MCF 10A (cell line): Measurements from ENCODE around the gene CNOT3. TPM values are rescaled to one million over a fixed set of nuclear protein-coding genes. Genes with fewer than 3 reads are reported as not detected.
A peak's percentile ranks its signal among the peaks of the same experiment; 100 is the strongest.

Experiments
- BruUV-seq: library from RNA; stranded (reverse); fragments of 400-500 nt; replicated peaks from 2 replicates; lab custom pipeline; 2021; lab: Mats Ljungman, UMichigan
- CTCF ChIA-PET: fragments of 300-600 bp; sonication (Branson Sonifier 250); formaldehyde crosslinking; extraction: SDS; loops from one replicate; lab custom pipeline; 2021; ENCODE audit warnings: antibody characterized with exemption, inconsistent platforms; lab: Yijun Ruan, JAX
- POLR2A ChIA-PET: fragments of 300-600, 350-650 bp; sonication (Branson Sonifier 250); formaldehyde crosslinking; extraction: SDS; loops from one replicate; lab custom pipeline; 2020; ENCODE audit warnings: antibody characterized with exemption, inconsistent platforms; lab: Yijun Ruan, JAX
- DNase-seq: peaks from one replicate; pipeline ENCODE4 v3.0.0-alpha.2; 2018; ENCODE audit not compliant: unreplicated experiment
- H3K27ac Mint-ChIP-seq: one replicate; pipeline ENCODE4 v1.8.0; 2022; ENCODE audit warnings: mild to moderate bottlenecking, low read depth, mixed read lengths; ENCODE audit not compliant: unreplicated experiment
- H3K27me3 Mint-ChIP-seq: one replicate; pipeline ENCODE4 v1.8.0; 2022; ENCODE audit warnings: mixed read lengths; ENCODE audit not compliant: insufficient read depth, unreplicated experiment
- H3K36me3 Mint-ChIP-seq: one replicate; pipeline ENCODE4 v1.8.0; 2022; ENCODE audit warnings: mild to moderate bottlenecking, moderate library complexity, mixed read lengths; ENCODE audit not compliant: insufficient read depth, unreplicated experiment
- H3K4me1 Mint-ChIP-seq: one replicate; pipeline ENCODE4 v1.8.0; 2022; ENCODE audit warnings: mixed read lengths; ENCODE audit not compliant: insufficient read depth, unreplicated experiment
- H3K4me3 Mint-ChIP-seq: one replicate; pipeline ENCODE4 v1.8.0; 2022; ENCODE audit warnings: mild to moderate bottlenecking, moderate library complexity, mixed read lengths; ENCODE audit not compliant: unreplicated experiment
- H3K9me3 Mint-ChIP-seq: one replicate; pipeline ENCODE4 v1.8.0; 2022; ENCODE audit warnings: mixed read lengths; ENCODE audit not compliant: unreplicated experiment
- CTCF ChIP-seq: fragments of 200-600 bp; IDR thresholded peaks from one replicate; pipeline ENCODE4 v1.8.0; 2022; ENCODE audit warnings: antibody characterized with exemption, mild to moderate bottlenecking; ENCODE audit not compliant: unreplicated experiment
- intact Hi-C: fragments of 100-400 bp; cut with micrococcal nuclease; formaldehyde crosslinking; loops from 2 replicates; pipeline ENCODE4 v1.14.1; 2022
- total RNA-seq: library from RNA; stranded (reverse); gene quantifications from 2 replicates; pipeline ENCODE4 v1.2.3, GENCODE V29; 2022

The CNOT3 gene
- total RNA-seq, 1 experiment from 2014 or later = 80.5 TPM

DNA sequence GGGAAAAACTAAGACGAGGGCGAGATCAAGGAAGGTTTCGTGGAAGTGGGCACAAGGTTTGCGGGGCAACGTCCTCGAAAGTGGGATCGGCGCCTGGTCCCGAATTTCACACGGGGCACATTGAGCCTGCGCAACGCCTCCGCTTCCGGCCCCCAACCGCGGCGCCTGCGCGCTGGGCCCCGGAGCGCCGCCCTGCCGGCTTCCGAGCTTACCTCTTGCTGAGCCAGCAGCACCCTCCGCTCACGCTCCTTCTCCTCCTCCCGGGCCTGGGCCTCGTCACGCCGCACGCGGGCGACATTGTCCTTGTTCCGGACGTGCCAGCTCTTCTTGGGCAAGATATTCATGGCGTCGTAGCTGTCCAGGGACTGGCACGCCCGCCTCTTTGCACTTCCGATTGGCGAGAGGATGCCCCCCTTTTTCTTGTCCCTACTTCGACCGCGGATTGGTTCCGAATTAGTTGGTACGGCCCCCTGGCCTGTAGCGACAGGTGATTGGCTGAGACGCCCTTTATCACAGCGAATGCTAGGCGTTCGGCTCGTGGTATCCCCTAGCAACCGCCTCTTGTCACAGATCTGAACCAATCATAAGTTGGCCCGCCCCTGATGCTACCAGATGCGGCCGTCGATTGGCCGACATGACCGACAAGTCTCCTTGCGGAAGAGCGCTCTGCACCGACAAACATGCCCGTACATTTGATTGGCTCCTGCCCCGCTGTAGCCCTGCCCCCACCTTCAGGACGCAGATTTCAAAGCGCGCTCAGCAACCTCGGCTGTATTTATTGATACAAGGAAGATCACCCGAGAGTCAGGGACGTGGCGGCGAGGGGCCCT is 22.0 kb downstream of the CNOT3 start, which contains the start of gene LENG1:
Gene LENG1, minus strand, starts transcription at position 370 of the 830 bp plus-strand sequence. Its CDS starts 26 bp downstream, at position 344.
- Mint-ChIP-seq H3K27me3 (no peaks in the 10 kb centered on the region), H3K27ac (peak within 1 kb of the TSS; percentile 85), H3K36me3 (peaks cover 35% of the 10 kb centered on the region), H3K9me3 (no peaks in the 10 kb centered on the region), H3K4me1 (peaks cover 22% of the 10 kb centered on the region), H3K4me3 (peak within 1 kb of the TSS; percentile 76)
- intact Hi-C loops = loop anchor here (2.0 to 5.0 kb wide), 2 partner anchors 23 to 43 kb away; partner anchors contain the start of genes CNOT3 and RPS9
- no peak for TF ChIP-seq CTCF
- ChIA-PET POLR2A (interaction anchor here (0.5 to 10.2 kb wide), 16 partner anchors 9 to 1263 kb away, joined by 3 to 110 read pairs (median 6); partner anchors contain the start of genes CNOT3, LENG8, MBOAT7 and PRPF31), CTCF (interaction anchor here (0.6 to 1.8 kb wide), 10 partner anchors 9 to 54 kb away, joined by 3 to 6 read pairs (median 4); no protein-coding TSS in a partner anchor)
- peak; percentile 100 for DNase-seq
- no TSS peak for BruUV-seq

- Mint-ChIP-seq H3K27ac (peak overlapping the region; percentile 85), H3K9me3 (no peaks in the 10 kb centered on the region), H3K4me1 (peaks cover 22% of the 10 kb centered on the region), H3K36me3 (peaks cover 27% of the 10 kb centered on the region), H3K4me3 (peak overlapping the region; percentile 76), H3K27me3 (no peaks in the 10 kb centered on the region)
- POLR2A ChIA-PET = interaction anchor here (0.6 to 10.2 kb wide), 11 partner anchors 10 to 1572 kb away, joined by 3 to 110 read pairs (median 10); partner anchors contain the start of genes CNOT3, LENG8, MBOAT7 and PRPF31
- TF ChIP-seq CTCF = no peak
- TSS peak; percentile 16 for BruUV-seq
- no peak for DNase-seq
- intact Hi-C loops = loop anchor here (5.0 kb wide), 1 partner anchor 42 kb away; the partner anchor contains the start of gene RPS9
- CTCF ChIA-PET = interaction anchor here (0.8 to 1.8 kb wide), 6 partner anchors 8 to 28 kb away, joined by 3 to 6 read pairs (median 4); no protein-coding TSS in a partner anchor
Observed at GRCh38 chr19:54160182-54160811, 22.7 kb downstream of the CNOT3 start.

GRCh38 chr19:54160854-54161253 is 23.3 kb downstream of the CNOT3 start:
- CTCF ChIA-PET = no interaction called here
- H3K4me1 Mint-ChIP-seq = peaks cover 22% of the 10 kb centered on the region
- H3K4me3 Mint-ChIP-seq = peak overlapping the region; percentile 76
- intact Hi-C loops = loop anchor here (5.0 kb wide), 1 partner anchor 41 kb away; the partner anchor contains the start of gene RPS9
- no peaks in the 10 kb centered on the region for H3K9me3 Mint-ChIP-seq
- H3K27me3 Mint-ChIP-seq = no peaks in the 10 kb centered on the region
- BruUV-seq = no TSS peak
- POLR2A ChIA-PET = interaction anchor here (0.6 to 10.2 kb wide), 8 partner anchors 10 to 1571 kb away, joined by 3 to 110 read pairs (median 6); partner anchors contain the start of genes CNOT3, MBOAT7, TMC4 and TSEN34
- peaks cover 22% of the 10 kb centered on the region for H3K36me3 Mint-ChIP-seq
- TF ChIP-seq CTCF = no peak
- no peak for DNase-seq
- peak overlapping the region; percentile 85 for H3K27ac Mint-ChIP-seq
